Adrenal gland (tissue), 12 donors: ENCODE results near the gene SLC4A3. TPM values are rescaled to one million over a fixed set of nuclear protein-coding genes. Genes with fewer than 3 reads are reported as not detected.

Source experiments
- DNase-seq, 7 donors: peaks; one replicate each; pipeline ENCODE4 v3.0.0-alpha.2; 2019 to 2020
- H3K27ac ChIP-seq, 5 donors: fragments of 200-600 bp; sonication (generic) in 4 of 5; 1 replicate in 3 of 5; 2 replicates in 2 of 5; pipeline versions ENCODE4 v1.5.1 to v1.8.0; 2016 to 2020; ENCODE audit warnings: mild to moderate bottlenecking in 1 of 5
- H3K27me3 ChIP-seq: fragments of 200-600 bp; 2 replicates; pipeline ENCODE4 v1.8.0; 2021
- H3K36me3 ChIP-seq, 2 donors: fragments of 200-600 bp; replicated peaks in 1 of 2; 1 replicate in 1 of 2; 2 replicates in 1 of 2; pipeline versions ENCODE4 v1.5.1 to v1.8.0; 2018 to 2022
- H3K4me1 ChIP-seq, 2 donors: fragments of 200-600 bp; replicated peaks in 1 of 2; 1 replicate in 1 of 2; 2 replicates in 1 of 2; pipeline versions ENCODE4 v1.5.1 to v1.8.0; 2018 to 2021
- H3K4me3 ChIP-seq, 4 donors: fragments of 200-600 bp; sonication (generic) in 3 of 4; one replicate each; pipeline ENCODE4 v1.5.1; 2016 to 2018
- H3K9me3 ChIP-seq, 3 donors: fragments of 200-600 bp; sonication (generic) in 1 of 3; replicated peaks in 1 of 3; 1 replicate in 2 of 3; 2 replicates in 1 of 3; pipeline versions ENCODE4 v1.5.1 to v1.8.0; 2016 to 2021
- CTCF ChIP-seq, 6 experiments: fragments of 450-650 bp in 4 of 6; fragments of 200-600 bp in 2 of 6; sonication (generic) in 1 of 6; IDR thresholded peaks; 1 replicate in 5 of 6; 2 replicates in 1 of 6; pipeline versions ENCODE4 v1.5.1 to v1.8.0; 2016 to 2021; ENCODE audit warnings: antibody characterized with exemption in 6 of 6, mild to moderate bottlenecking in 2 of 6, moderate library complexity in 1 of 6
- POLR2A ChIP-seq, 2 donors: fragments of 450-650 bp; IDR thresholded peaks; one replicate each; pipeline ENCODE4 v1.6.1; 2017; ENCODE audit warnings: antibody characterized with exemption in 2 of 2, mild to moderate bottlenecking in 2 of 2, moderate library complexity in 1 of 2
- WGBS, 4 donors: extraction: QIAGEN DNeasy Blood & Tissue Kit in 2 of 4; methylation state at CpG; one replicate each; pipeline versions ENCODE4 v1.1.5 to v1.1.7; 2013 to 2017; 5-methylcytosine and 5-hydroxymethylcytosine counted together
- intact Hi-C, 2 donors: fragments of 100-400 bp; cut with DNase I; formaldehyde crosslinking; loops; one replicate each; pipeline versions ENCODE4 v1.14.1 to v1.15.0; 2022 to 2023
- polyA plus RNA-seq, 3 donors: library from polyadenylated mRNA; stranded (reverse); fragments of 200-250 nt in 2 of 3; fragments of 350-450 nt in 1 of 3; fragmentation: Illumina TruSeq in 1 of 3; extraction: RNeasy Lipid Tissue Mini Kit (QIAGEN cat#74804) in 1 of 3; gene quantifications; one replicate each; pipeline ENCODE4 v1.2.3, GENCODE V29; 2013 to 2014
- total RNA-seq, 9 donors: library from RNA; depleted of rRNA in 4 of 9; stranded (reverse); fragments of >200 nt in 4 of 9; fragments of 120-200 nt in 1 of 9; fragmentation: NEBNext Ultra II Directional in 1 of 9; extraction: Animal tissue kit (Norgen Biotek cat#: 25700) in 1 of 9; gene quantifications; one replicate each; pipeline versions ENCODE4 v1.1.0 to v1.2.4, GENCODE V29; 2013 to 2023
- donor health status: healthy with polysubstance abuse.
- donor health status: Bipolar disorder and iron deficiency.
- donor health status: DM: yes; HTN: yes; CAD: no.
- donor health status: DM: no; HTN: no; CAD: no.
- donor health status: DM: no; HTN: no; CAD: no.
- donor health status: DM: yes; HTN: yes; CAD: no.

The SLC4A3 gene
- total and polyA plus RNA-seq, 12 donors, result 3.9 to 40.5 (median 15.0) TPM

DNA sequence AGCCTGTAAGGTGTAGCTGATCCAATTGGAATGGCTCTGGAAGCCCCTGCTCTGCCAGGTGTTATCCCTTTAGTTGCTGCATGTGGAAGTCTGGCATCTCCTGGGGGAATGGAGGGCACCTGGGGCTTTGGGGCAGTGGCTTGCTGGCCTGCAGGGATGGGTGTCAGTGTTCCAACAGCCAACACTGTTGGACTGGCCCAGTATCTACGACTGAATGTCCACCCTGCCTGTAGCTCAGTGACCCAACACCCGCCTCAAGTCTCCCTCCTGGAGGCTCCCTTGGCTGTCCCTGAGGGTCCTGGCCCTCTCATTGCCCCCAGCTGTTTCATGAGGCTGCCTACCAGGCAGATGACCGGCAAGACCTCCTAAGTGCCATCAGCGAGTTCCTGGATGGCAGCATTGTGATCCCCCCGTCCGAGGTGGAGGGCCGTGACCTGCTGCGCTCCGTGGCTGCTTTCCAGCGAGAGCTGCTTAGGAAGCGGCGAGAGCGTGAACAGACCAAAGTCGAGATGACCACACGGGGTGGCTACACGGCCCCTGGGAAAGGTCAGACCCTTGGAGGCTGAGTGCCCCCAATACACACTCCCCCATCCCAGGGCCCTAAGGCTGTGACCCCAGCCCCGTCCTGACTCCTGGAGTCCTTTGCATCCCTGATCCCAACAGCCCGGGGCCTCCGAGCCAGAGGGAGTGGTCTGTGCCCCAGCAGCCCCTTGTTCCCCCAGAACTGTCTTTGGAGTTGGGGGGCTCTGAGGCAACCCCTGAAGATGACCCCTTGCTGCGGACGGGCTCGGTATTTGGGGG lies 7.7 kb downstream of the SLC4A3 start:
- no peak overlapping the region for H3K27ac ChIP-seq
- intact Hi-C loops, result no loop called here
- no peaks in the 10 kb centered on the region for H3K27me3 ChIP-seq
- WGBS, 4 donors, result 63 to 95% (median 86%) methylated on average over 3 to 22 of the region's 22 CpGs
- no peak overlapping the region for H3K4me3 ChIP-seq
- peak in 1 of 7 donors; percentile 47 for DNase-seq
- TF ChIP-seq POLR2A (IDR thresholded peaks at IDR 0.05), result no peak
- TF ChIP-seq CTCF (IDR thresholded peaks at IDR 0.05), result no peak
- H3K36me3 ChIP-seq, result no peaks in the 10 kb centered on the region
- H3K9me3 ChIP-seq, result no peaks in the 10 kb centered on the region
- H3K4me1 ChIP-seq, result peaks cover 0 to 12% of the 10 kb centered on the region in 2 donors

GRCh38 chr2:219636144-219636915 lies 8.9 kb downstream of the SLC4A3 start:
- H3K27ac ChIP-seq, result no peak overlapping the region
- H3K27me3 ChIP-seq, result no peaks in the 10 kb centered on the region
- no peak for TF ChIP-seq POLR2A (IDR thresholded peaks at IDR 0.05)
- TF ChIP-seq CTCF (IDR thresholded peaks at IDR 0.05), result no peak
- H3K4me1 ChIP-seq, result peaks cover 0 to under 1% of the 10 kb centered on the region in 2 donors
- intact Hi-C loops, result no loop called here
- WGBS, 4 donors, result 87 to 94% (median 91%) methylated on average over 23 to 24 of the region's 24 CpGs
- H3K36me3 ChIP-seq, result no peaks in the 10 kb centered on the region
- no peaks in the 10 kb centered on the region for H3K9me3 ChIP-seq
- no peak overlapping the region for H3K4me3 ChIP-seq
- no peak for DNase-seq

GRCh38 chr2:219636941-219637841 lies 9.8 kb downstream of the SLC4A3 start:
- no peaks in the 10 kb centered on the region for H3K27me3 ChIP-seq
- intact Hi-C loops, result no loop called here
- WGBS, 4 donors, result 75 to 85% (median 82%) methylated on average over 9 to 13 of the region's 13 CpGs
- no peak overlapping the region for H3K27ac ChIP-seq
- H3K4me1 ChIP-seq, result peaks cover 0 to 8% of the 10 kb centered on the region in 2 donors
- H3K9me3 ChIP-seq, result no peaks in the 10 kb centered on the region
- TF ChIP-seq CTCF (IDR thresholded peaks at IDR 0.05) (no peak), POLR2A (IDR thresholded peaks at IDR 0.05) (no peak)
- no peaks in the 10 kb centered on the region for H3K36me3 ChIP-seq
- no peak for DNase-seq
- no peak overlapping the region for H3K4me3 ChIP-seq

GRCh38 chr2:219637842-219638185 lies 10.4 kb downstream of the SLC4A3 start:
- Histone ChIP-seq H3K27me3 (no peaks in the 10 kb centered on the region), H3K4me1 (peaks cover 0 to 12% of the 10 kb centered on the region in 2 donors), H3K9me3 (no peaks in the 10 kb centered on the region), H3K27ac (no peak overlapping the region), H3K4me3 (no peak overlapping the region), H3K36me3 (no peaks in the 10 kb centered on the region)
- DNase-seq, result no peak
- WGBS, 4 donors, result 88 to 90% (median 89%) methylated on average over 6 to 9 of the region's 9 CpGs
- intact Hi-C loops, result no loop called here
- TF ChIP-seq POLR2A (IDR thresholded peaks at IDR 0.05) (no peak), CTCF (IDR thresholded peaks at IDR 0.05) (no peak)
